ENCODE data around the gene CD99. TPM values are rescaled to one million over a fixed set of nuclear protein-coding genes. Genes with fewer than 3 reads are reported as not detected.

The CD99 gene
- total RNA-seq, 1 experiment from 2014 or later, result 92.1 TPM

DNA sequence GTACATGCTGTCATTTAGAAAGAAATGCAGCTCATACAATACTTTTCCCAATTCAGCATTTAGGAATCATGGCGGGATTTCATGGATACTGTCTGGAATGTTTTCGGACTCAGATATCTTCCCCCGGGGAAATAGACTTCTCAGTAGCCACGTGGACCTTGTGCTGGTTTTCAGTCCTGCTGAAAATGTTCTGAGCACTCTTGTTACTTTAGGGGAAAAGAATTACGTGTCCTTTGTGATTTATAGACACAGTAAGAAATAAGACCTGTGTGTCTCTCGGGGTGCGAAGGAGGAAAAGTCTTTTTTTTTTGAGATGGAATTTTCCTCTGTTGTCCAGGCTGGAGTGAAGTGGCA, 3.8 kb downstream of the CD99 start:
- no peak overlapping the region for H2BK20ac ChIP-seq (ENCODE audit: low read depth, low read length, poor library complexity, severe bottlenecking)
- no peak overlapping the region for H2BK120ac ChIP-seq (ENCODE audit: low read depth, low read length, poor library complexity, severe bottlenecking)
- WGBS (ENCODE audit: extremely low coverage, insufficient read length, low lambda C conversion rate), result no CpG with 5 or more reads among the region's 7 CpGs
- H4K91ac ChIP-seq (ENCODE audit: insufficient read length, low read depth, low read length), result no peak overlapping the region
- Mint-ChIP-seq H3K9me3 (no peaks in the 10 kb centered on the region), H3K4me3 (no peak overlapping the region), H3K36me3 (ENCODE audit: insufficient read depth in 1 of 3, low read depth in 3 of 3) (peaks cover 0 to 7% (median 7%) of the 10 kb centered on the region in 3 experiments; a peak in 5 of 7 replicates), H3K4me1 (peaks cover 34 to 39% of the 10 kb centered on the region in 2 experiments), H3K27me3 (ENCODE audit: low read depth) (peaks cover 48% of the 10 kb centered on the region), H3K27ac (no peak overlapping the region)
- H4K5ac ChIP-seq (ENCODE audit: insufficient read length, low read depth, low read length), result no peak overlapping the region
- H3K79me2 ChIP-seq (ENCODE audit: insufficient read depth, low read length), result no peaks in the 10 kb centered on the region
- H3K27ac ChIP-seq (ENCODE audit: insufficient read length, low read depth, low read length), result no peak overlapping the region
- H3K4me2 ChIP-seq (ENCODE audit: insufficient read depth, insufficient read length, low read length), result no peak overlapping the region
- no peak overlapping the region for H3K56ac ChIP-seq (ENCODE audit: insufficient read length, low read depth, low read length)
- H3K9ac ChIP-seq (ENCODE audit: extremely low read depth, insufficient read length, low read length), result no peak overlapping the region
- H3K4me1 ChIP-seq (ENCODE audit: insufficient read depth, low read length), result no peaks in the 10 kb centered on the region; the same call in 1 of the 2 replicates
- no peak overlapping the region for H3K23ac ChIP-seq (ENCODE audit: insufficient read length, low read depth, low read length)
- no peaks in the 10 kb centered on the region for H4K20me1 ChIP-seq (ENCODE audit: control insufficient read depth, insufficient read depth, insufficient read length)
- H3K27me3 ChIP-seq (ENCODE audit: insufficient read depth, low read length), result peaks cover 18% of the 10 kb centered on the region
- no peak overlapping the region for H3K14ac ChIP-seq (ENCODE audit: insufficient read depth, low read length)
- H3K18ac ChIP-seq (ENCODE audit: insufficient read length, low read depth, low read length), result no peak overlapping the region
- H2AK5ac ChIP-seq (ENCODE audit: insufficient read length, low read length), result no peak overlapping the region
- TF ChIP-seq, protein P1, sequence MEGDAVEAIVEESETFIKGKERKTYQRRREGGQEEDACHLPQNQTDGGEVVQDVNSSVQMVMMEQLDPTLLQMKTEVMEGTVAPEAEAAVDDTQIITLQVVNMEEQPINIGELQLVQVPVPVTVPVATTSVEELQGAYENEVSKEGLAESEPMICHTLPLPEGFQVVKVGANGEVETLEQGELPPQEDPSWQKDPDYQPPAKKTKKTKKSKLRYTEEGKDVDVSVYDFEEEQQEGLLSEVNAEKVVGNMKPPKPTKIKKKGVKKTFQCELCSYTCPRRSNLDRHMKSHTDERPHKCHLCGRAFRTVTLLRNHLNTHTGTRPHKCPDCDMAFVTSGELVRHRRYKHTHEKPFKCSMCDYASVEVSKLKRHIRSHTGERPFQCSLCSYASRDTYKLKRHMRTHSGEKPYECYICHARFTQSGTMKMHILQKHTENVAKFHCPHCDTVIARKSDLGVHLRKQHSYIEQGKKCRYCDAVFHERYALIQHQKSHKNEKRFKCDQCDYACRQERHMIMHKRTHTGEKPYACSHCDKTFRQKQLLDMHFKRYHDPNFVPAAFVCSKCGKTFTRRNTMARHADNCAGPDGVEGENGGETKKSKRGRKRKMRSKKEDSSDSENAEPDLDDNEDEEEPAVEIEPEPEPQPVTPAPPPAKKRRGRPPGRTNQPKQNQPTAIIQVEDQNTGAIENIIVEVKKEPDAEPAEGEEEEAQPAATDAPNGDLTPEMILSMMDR (conservative IDR thresholded peaks at IDR 0.05), result no peak
- H3T11ph ChIP-seq (ENCODE audit: low read length), result no peak overlapping the region
- H4K8ac ChIP-seq (replicated peaks; ENCODE audit: insufficient read length, low read depth, low read length), result no peak overlapping the region
- no peaks in the 10 kb centered on the region for H3K79me1 ChIP-seq (ENCODE audit: insufficient read depth, low read depth, low read length, poor library complexity, severe bottlenecking)
- H2AFZ ChIP-seq (ENCODE audit: low read length), result no peak overlapping the region
- no peak overlapping the region for H3K4ac ChIP-seq (ENCODE audit: low read depth, low read length)
- H2BK12ac ChIP-seq (ENCODE audit: insufficient read length, low read depth, low read length), result no peak overlapping the region
- H3K9me3 ChIP-seq (ENCODE audit: control insufficient read depth, low read depth, low read length), result no peaks in the 10 kb centered on the region
- no peak overlapping the region for H2BK15ac ChIP-seq (ENCODE audit: low read depth, low read length)
- no peak for DNase-seq
- H3K23me2 ChIP-seq (ENCODE audit: insufficient read length, low read depth, low read length, poor library complexity, severe bottlenecking), result peaks cover 16% of the 10 kb centered on the region
- no peak overlapping the region for H2BK5ac ChIP-seq (ENCODE audit: insufficient read length, low read length)
